Dermis microvascular lymphatic vessel endothelial cell (primary cell): ENCODE results near the gene NMNAT2. TPM values are rescaled to one million over a fixed set of nuclear protein-coding genes. Genes with fewer than 3 reads are reported as not detected.

ENCODE experiments used
- DNase-seq, 2 donors: peaks; one replicate each; pipeline versions ENCODE4 v3.0.0 to v3.0.0-alpha.2; 2010; ENCODE audit warnings: low read depth in 2 of 2
- total RNA-seq: library from RNA; depleted of rRNA; stranded (reverse); fragments of >200 nt; gene quantifications from 2 replicates; pipeline ENCODE4 v1.2.1, GENCODE V29; 2014

NMNAT2 gene
- total RNA-seq, 1 donor from 2014 or later = 0.51 TPM

GRCh38 chr1:183215936-183216335, 202.2 kb downstream of the NMNAT2 start:
- DNase-seq = no peak

- DNase-seq = no peak
Measured at GRCh38 chr1:183215076-183215720, 203.0 kb downstream of the NMNAT2 start.

GRCh38 chr1:183214021-183214970, 203.9 kb downstream of the NMNAT2 start:
- DNase-seq = no peak

GRCh38 chr1:183212870-183213269, 205.3 kb downstream of the NMNAT2 start:
- no peak for DNase-seq

GRCh38 chr1:183210681-183211080, 207.5 kb downstream of the NMNAT2 start:
- DNase-seq = no peak

- peak in 1 of 2 donors; percentile 33 for DNase-seq
Measured at GRCh38 chr1:183209533-183210158, 208.5 kb downstream of the NMNAT2 start.

GRCh38 chr1:183206538-183207122, 211.6 kb downstream of the NMNAT2 start:
- DNase-seq = no peak

GRCh38 chr1:183205196-183205781, 212.9 kb downstream of the NMNAT2 start:
- peak in 1 of 2 donors; percentile 26 for DNase-seq

- DNase-seq = no peak
Measured at GRCh38 chr1:183203094-183203493, 215.1 kb downstream of the NMNAT2 start.

- DNase-seq = peak in 1 of 2 donors; percentile 79
Measured at GRCh38 chr1:183200451-183200850, 217.7 kb downstream of the NMNAT2 start.

GRCh38 chr1:183199304-183199703, 218.9 kb downstream of the NMNAT2 start:
- DNase-seq = no peak

GRCh38 chr1:183198463-183198862, 219.7 kb downstream of the NMNAT2 start:
- DNase-seq = no peak

Other genes with a start within 250 kb of the NMNAT2 start
- gene LAMC2, start 232.1 kb downstream of the NMNAT2 start, total RNA-seq = 12.6 and 39.9 TPM in 2 replicates
- gene SMG7, start 54.1 kb upstream of the NMNAT2 start, total RNA-seq = 11.8 and 15.0 TPM in 2 replicates
- not detected in 2 replicates for gene NCF2, start 172.1 kb upstream of the NMNAT2 start, total RNA-seq
- gene ARPC5, start 217.4 kb upstream of the NMNAT2 start, total RNA-seq = 64.6 and 109 TPM in 2 replicates
- not detected in 2 replicates for gene APOBEC4, start 234.9 kb upstream of the NMNAT2 start, total RNA-seq